Measurements from ENCODE around the gene EPHB2. TPM values are rescaled to one million over a fixed set of nuclear protein-coding genes. Genes with fewer than 3 reads are reported as not detected.

The EPHB2 gene
- total RNA-seq, 1 donor from 2014 or later: 21.4 TPM

DNA sequence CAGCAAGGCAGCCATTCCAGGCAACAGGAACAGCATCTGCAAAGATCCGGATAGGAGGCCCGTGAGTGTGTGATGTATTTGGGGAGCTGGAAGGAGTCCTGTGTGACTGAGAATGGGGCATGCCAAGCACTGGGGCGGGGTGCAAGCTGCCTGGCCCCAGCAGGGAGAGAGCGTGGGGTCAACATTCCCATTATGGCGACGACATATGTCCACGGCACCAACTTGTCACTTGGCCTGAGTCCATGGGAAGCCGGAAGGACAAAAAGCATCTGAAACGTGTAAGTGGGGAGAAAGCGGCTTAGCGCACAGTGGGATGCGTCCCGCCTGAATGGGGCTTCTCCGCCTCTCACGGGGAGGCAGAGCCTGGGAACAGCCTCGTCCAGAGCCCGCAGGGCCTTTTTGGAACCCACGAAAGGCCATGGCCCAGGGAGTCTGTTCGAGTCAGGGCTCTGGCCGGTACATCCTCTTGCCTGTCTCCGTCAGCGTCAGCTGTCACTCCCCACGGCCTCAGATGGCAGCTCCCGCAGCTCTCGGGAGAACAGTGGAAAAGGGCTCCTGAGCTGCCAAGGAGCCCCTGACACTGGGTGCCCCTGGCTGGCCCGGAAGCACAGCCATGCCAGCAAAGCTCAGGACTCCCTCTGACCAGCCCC is 12.4 kb downstream of the EPHB2 start:
- no peak for DNase-seq

DNA sequence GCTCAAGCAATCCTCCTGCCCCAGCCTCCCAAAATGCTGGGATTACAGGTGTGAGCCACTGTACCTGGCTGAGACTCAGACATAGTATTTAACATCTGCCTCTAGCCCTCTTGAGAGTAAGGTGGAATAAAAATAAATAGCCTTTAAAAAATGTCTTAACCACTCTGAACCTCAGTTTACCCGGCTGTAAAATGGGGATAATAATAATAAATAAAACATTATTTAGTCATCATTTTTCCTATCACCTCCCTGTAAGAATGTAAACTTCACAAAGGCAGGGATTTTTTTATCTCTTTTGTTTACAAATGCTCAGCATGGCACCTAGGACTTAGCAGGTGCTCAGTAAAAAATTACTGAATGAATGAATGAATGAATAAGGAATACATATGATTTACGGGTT is 17.2 kb downstream of the EPHB2 start:
- DNase-seq: no peak

DNA sequence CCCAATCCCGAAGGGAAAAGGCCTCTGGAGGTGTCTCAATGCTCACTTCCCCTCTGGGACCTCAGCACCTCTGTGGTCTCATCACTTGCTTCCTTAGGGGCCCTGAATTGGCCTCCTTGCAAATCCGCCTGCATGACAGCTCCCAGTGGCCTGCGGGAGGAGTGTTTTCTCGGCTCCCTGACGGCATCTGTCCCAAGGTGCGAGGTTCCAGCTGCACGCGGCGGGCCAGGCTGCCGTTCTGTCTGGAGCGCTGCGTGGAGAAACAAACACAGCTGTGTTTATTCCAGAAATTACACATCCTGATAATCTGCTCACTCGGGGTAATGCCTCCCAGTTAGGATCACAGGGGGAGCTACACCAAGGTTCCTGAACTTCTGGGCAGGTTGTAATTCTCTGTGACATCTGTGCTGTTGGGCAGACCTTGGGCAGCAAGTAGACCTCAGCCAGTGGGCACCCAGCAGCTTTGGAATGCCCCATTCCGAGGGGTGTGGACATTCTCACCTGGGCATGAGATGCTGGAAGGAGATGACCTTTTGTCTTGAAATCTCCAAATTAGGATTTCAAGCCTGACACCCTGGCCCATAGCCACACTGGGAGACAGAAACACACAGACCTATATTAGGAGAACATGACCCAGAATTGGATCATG is 18.2 kb downstream of the EPHB2 start:
- DNase-seq: peak; percentile 50

DNA sequence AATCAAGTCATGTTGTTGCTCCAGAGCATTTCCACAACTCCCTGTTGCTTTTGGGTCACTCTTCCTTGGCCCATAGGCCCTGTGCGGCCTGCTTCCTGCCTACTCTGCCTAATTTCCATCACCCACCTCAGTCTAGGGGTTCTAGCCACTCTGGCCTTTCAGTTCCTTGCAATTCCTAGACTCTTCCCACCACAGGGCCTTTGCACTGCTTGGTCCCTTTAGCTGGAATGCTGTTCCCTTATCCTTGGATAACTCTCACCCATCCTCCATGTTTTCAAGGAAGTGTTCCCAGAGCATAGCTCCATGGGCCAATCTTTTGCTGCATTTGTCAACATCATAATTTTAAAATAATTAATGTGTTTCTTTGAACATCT is 18.7 kb downstream of the EPHB2 start:
- DNase-seq: no peak

DNA sequence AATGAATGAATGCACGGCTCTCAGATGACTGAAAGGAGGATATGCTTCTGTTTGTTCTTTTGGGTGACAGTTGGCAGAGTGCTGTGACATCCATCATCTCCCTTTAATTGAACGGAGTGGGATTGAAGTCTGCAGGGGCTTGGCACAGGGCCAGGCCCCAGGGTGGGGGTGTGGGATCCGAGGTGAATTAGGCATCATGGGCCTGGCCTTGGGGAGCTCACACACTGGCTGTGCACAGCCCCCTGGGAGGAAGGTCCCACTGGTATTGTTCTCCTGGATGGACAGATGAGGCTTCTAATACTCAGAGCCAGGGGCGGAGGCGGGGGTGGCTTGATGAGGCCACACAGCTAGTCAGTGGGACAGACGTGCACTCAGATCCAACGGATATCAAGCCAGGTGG is 19.3 kb downstream of the EPHB2 start:
- no peak for DNase-seq

DNA sequence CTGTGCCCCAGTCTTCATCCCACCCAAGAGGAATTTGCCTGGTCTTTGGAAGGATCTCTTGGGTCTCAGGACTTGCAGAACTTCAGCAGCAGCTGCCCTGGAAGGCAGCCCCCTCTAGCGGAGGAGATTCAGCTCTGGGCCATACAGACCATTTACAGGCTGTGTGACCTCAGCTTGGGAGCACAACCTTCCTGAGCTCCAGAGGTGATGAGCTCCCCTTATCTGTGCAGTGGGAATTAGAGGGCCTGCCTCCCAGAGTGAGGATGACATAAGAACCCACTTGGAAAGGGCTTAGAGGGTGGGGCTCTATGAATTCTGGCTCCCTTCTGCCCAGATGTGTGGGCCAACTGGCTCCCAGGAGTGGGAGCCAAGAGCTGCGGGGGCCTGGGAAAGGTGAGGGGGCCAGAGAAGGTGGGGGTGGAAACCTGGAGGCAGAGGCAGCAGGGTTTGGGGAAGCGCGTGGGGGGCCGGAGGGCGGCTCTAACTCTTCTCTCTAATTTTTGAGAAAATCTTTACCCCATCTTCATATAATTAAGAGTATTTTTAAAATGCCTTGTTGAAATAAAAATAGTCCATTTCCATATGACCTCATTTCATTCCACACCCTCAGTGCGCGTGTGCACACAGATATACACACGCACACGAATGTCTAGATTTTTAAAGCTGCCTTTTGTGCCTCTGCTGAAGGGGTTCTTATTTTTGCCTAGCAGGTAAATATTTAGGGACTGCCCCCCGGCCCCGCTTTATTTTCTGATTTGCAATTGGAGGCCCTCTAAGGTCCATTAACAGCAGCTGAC is 21.5 kb downstream of the EPHB2 start:
- no peak for DNase-seq

DNA sequence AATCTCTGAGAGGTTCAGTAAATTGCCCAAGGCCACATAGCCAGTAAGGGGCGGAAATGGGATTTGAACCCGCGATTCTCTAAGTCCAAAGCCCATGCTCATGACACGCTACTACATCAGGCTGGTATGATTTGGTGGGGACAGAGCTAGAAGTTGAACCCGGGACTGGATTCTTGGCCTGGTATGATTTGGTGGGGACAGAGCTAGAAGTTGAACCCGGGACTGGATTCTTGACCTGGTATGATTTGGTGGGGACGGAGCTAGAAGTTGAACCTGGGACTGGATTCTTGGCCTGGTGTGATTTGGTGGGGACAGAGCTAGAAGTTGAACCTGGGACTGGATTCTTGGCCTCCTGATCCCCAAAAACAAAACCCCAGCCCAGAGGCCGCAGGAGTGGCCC is 23.0 kb downstream of the EPHB2 start:
- no peak for DNase-seq

DNA sequence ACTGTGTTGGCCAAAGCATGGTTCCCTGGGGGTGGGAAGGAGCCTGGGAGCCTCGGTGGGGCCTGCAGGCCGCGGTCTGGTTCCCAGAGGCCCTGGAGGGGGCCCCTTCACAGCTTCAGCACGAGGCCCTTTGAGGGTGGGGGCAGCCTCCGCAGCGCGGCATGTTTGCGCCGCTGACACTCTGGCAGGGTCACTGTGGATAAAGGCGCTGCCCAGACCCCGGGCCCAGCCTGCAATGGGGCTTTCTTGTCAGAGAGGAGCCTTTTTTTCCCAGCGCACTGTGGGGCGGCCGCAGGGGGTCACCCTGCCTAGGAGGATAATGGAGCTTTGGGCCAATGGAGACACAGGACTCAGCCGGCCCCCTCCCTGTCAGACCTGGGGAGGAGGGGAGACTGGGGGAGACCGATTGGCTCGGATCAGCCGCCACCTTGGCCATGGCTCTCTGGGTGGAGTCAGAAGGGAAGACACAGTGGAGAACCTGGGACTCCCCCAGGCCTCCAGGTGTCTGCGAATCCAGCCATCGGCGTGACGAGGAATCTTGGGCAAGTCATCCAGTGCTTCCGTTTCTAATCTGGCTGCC is 26.0 kb downstream of the EPHB2 start:
- DNase-seq: no peak

DNA sequence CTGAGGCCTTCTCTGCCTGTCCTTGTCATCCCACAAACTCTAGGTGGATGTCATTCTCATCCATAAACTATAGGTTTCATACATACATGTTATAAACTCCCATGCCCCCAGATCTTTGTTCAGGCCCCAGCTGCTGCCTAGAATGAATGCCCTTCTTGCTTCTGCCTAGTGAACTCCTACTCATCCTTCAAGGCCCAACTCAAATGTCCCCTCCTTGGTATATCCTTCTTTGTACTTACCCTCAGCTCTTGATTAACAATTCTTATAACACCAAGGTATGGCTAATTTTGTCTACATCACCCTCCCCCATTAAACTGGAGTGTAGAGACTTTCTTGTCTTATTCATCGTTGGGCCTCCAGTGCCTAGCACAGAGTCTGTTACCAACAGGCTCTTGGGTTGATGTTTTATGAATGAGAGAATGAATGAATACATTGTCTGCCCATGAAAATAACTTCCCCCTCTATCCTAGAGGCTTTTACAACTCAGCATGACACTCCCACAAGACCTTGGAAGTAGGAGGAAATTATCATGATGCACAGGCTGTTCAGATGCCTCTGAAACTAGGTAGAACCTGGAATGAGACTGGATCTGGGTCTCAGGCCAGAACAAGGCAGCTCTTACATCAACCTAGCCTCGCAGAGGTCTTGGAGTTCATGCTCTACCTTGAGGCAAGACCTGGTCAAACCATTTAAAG is 26.9 kb downstream of the EPHB2 start:
- DNase-seq: no peak

DNA sequence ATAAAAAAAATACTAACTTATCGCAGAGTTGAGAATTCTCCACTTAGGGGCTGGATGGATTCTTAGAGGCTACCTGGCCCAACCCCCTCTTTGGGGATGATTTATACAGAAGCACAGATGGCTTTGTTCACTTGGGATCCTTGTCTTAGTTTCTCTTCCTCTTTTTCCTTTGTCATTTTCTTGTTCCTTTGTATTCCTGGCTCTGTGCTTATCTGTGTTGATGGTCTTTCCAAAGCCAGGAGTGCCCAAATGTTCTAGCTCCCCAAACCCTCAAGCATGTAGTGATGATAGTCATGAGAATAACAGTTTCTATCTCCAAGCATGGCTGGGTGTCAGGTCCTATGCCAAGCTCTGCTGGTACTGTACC is 27.4 kb downstream of the EPHB2 start:
- no peak for DNase-seq

DNA sequence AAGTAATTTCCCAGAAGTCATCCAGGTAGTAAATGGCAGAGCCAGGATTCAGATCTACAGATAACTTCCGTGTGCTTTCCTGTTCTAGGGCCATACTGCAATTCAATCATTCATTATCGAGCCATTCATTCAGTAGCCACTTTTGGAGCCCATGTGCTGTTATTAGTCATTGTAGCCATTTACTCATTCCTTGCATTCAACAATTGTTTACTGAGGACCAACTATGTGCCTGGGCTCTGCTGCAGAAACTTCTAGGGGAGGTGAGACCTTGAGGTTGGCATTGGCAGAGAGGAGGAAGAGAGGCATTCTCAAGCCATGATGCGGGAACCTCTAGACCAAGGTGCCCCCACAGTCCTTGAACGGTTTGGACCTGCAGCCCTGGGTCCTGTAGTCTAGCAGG is 27.9 kb downstream of the EPHB2 start:
- no peak for DNase-seq

DNA sequence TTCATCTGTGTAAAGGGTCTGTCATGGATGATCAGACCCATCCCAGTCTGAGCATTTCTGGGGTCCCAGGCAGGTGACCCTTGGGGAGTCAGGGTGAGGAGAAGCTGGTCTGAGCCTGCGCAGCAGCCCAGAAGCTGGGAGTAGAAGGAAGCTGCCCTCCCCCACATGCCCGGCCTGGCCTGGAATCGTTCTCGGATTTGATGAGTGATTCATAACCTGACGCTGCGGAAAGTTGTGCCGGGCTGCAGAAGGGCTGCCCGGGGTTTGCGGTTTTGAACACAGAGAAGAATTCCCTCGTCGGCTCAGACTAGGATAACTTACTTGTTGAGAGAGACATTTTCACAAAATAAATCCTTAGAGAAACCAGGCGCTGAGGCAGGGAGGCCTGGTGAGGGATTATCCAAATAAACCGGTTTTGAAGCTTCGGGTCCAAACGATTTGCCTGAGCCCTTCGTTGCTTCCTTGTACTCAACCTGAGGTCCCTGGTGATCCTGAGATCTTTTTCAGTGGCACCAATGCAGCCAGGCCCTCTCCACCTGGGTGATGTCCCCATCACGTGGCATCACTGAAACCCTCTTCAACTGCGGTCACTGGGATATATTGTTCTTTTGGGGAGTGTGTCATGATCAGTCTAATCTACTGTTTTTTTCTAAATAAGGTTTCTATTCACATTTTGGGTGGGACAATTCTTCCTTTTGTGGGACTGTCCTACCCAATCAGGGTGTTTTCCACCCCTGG is 29.2 kb downstream of the EPHB2 start:
- DNase-seq: peak; percentile 38

DNA sequence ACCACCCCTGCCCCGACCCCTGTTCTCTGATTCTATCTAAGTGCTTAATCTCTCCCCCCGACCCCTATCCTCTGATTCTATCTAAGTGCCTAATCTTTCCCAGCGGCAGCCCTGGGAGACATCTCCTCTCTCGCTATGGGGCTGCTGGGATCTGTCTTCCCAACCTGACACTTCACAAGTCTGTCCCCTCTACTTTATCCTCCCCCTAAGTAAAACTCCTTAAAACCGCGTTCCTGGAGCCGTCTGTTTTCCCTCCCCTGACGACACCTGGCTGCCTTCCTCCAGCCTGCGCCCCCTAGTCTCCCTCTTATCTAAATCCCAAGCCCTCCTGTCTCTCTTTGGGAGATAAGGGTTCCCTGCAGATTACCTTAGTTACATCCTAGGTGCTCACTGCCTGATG is 30.5 kb downstream of the EPHB2 start:
- DNase-seq: no peak

DNA sequence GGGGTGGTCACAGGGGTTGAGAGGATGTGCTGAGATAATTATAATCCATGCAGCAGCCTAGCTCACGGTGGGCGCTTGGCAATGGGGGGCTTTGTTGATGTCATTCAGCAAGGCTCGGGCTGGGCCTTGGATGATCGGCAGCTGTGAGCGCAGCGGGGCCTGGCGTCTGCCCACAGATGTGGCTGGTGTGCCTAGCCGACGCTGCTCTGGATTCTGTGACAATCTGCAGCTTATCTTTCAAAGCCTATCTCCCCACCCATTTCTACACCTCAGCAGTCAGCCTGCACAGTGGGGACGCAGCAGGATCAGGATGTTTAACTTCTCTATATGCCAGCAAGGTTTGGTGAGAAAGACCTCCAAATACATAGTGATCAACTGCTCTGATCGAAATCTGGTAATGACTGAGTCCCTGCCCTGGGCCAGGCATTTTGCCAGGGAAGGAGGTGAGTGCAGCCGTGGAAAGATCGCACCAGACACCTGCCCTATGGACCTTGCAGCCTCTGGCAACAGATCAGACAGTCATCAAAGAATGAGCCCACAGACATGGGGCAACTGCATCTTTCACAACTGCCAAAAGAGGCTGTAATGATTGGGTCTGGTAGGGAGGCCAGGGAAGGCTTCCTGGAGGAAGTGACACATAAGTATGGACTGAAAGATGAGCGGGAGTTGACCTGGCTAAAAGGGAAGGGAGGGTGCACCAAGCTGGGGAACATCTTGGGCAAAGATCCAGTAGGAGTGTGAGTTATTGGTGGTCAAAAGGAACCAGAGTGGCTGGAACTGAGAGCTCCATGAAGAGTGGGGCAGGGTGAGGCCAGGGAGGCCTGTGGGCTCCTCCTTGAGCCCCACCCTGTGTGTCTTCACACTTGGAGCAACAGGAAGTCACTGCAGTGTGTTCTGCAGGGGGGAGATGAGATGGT is 35.3 kb downstream of the EPHB2 start:
- no peak for DNase-seq

DNA sequence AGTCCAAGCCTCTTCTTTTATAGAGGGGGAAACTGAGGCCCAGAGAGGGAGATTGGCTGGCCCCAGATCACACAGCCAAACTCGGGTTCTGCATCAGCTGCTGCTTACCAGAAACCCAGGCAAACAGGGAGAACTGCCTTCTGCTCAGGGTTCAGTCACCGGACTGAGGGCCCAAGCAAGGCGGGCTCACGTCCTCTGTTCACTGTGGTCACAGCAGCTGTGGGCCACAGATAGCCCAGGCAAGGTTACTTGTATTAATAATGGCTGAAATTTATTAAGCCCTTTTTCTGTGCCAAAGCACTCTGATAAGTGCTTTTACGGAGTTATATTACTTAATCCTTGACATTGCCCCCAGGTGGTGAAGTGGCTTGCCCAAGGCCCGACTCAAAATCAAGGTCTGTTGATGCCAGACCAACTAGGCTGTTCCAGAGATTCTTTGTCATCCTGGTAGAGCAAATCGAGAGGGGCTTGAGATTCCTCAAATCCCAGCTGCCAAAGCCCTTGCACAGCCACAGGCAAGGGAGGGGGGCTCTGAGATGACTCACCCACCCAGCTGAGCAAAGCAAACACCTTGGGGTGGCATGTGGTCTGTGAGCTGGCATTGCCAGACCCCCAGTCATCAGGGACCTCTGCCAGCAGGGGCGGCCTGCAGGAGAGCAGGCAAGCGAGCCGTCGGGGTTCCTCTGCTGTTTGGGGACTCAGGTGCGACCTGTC is 36.5 kb downstream of the EPHB2 start:
- DNase-seq: no peak

DNA sequence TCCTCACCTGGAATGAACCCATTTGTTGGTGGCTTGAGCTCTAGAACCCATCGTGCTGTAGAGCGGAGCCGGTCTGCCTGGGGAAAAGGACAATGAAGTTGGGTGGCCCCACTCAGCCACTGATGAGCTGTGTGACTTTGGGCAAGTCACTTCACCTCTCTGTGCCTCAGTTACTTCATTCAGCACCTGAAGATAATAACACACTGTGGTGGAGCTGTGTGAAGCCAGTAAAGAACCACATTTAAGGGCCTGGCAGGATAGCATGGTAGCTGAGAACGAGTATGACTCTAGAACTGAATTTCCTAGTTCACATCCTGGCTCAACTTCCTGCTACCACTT is 37.1 kb downstream of the EPHB2 start:
- DNase-seq: no peak

DNA sequence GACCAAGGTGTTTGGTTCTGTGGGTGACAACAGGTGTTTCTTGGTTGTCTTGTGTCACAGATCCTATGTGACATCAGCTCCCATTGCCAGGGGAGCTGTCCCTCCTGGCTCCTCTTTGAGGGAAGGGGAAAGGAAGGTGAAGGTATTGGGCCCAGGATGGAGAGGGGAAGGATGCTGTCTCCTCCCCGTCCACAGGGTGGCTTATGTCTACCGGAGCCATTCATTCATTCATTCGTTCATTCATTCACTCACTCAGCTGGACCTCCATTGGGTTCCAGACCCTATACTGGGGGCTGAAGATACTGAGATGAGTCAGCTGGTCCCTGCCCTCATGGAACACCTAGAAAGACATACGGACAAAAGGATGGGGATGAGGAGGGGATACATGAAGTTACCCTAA is 38.9 kb downstream of the EPHB2 start:
- DNase-seq: no peak

DNA sequence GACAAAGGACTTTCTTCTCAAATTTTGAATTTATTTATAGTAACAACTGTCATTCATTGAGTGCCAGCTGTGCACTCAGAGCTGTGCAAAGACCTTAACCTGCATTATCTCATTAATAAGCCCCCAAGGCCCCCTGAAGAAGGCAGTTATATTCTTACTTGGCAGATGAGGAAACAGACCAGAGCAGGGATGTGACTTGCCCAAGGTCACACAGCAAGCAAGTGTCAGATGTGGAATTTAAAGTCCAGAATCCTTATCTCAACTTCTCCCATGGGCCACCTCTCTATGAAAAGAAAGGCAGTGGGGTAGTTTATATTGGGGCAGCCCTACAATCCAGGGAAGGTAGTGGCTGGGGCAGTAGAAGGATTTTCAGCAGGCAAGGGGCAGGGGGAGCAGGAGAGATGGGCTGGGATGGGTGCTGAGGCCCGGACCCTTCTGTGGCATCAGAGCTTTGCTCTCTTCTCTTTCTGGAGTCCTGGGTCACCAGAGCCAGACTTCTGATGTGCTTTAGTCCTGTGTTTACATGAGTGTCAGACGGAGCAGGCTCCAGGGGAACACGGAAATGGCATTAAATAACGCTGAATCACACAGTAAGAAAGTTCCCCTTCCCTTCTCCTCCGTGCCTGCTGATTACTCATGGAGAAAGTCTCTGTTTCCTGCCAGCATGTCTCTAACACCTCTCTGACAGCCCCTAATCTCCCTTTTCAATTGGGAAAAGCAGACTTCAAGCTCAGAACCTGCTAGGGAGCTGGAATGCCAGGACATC is 39.5 kb downstream of the EPHB2 start:
- peak; percentile 69 for DNase-seq

DNA sequence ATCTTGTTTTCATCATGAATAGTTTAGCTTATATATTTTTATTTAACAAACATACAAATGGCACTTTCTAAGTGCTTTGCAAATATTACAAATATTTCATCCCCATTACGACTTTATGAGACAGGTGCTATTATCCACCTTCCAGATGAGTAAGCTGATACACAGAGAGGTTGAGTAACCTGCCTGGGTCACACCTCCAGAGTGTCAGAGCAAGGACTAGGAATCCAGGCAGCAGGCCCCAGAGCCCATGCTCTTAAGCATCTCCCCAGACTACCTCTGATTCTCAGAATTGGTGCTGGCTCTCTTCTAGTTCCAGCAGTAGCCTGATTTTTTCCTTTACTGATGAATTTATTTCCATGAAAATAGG is 40.0 kb downstream of the EPHB2 start:
- DNase-seq: no peak

DNA sequence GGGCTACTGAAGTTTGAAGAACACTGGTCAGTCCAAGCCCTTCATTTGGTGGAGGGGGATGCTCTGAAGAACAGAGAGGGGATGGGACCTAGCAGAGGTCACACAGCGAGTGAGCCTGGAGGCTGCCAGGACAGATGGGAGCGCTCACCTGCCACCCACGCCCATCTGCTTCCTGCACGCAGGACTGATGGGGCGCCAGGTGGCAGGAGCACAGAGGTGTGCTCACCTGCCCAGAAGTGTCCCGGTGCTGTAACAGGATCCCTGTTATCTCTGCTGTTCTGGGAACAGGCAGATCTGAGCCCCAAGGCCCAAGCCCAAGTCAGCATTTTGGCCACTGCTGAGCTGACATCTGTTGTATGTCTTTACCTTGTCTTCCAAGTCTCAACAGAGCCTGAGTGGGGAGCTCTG is 40.5 kb downstream of the EPHB2 start:
- no peak for DNase-seq
